HepG2 (cell line): Measurements from ENCODE around the gene ZFYVE21. TPM values are rescaled to one million over a fixed set of nuclear protein-coding genes. Genes with fewer than 3 reads are reported as not detected.

Source experiments
- DMAP1 ChIP-seq: IDR thresholded peaks from 2 replicates; pipeline ENCODE4 v1.6.1; 2016
- DNMT1 ChIP-seq: sonication (generic); formaldehyde crosslinking; IDR thresholded peaks from 2 replicates; pipeline ENCODE4 v1.5.1; 2020; ENCODE audit warnings: mild to moderate bottlenecking, missing genetic modification reagents
- E2F1 ChIP-seq: sonication (generic); formaldehyde crosslinking; IDR thresholded peaks from 2 replicates; pipeline ENCODE4 v1.5.0; 2020; ENCODE audit warnings: missing genetic modification reagents
- FOXP1 ChIP-seq, 2 experiments: fragments of 450-650 bp in 1 of 2; IDR thresholded peaks; 2 replicates each; pipeline ENCODE4 v1.6.1; 2017 to 2018; ENCODE audit warnings: antibody characterized with exemption in 1 of 2
- HIC2 ChIP-seq: sonication (generic); formaldehyde crosslinking; IDR thresholded peaks from 2 replicates; pipeline ENCODE4 v1.9.0; 2022; ENCODE audit warnings: low read depth, missing genetic modification reagents
- HOXD1 ChIP-seq: sonication (generic); formaldehyde crosslinking; IDR thresholded peaks from 2 replicates; pipeline ENCODE4 v1.5.0; 2020; ENCODE audit warnings: missing genetic modification reagents
- KLF16 ChIP-seq, 2 experiments: sonication (generic) in 1 of 2; formaldehyde crosslinking in 1 of 2; IDR thresholded peaks; 2 replicates each; pipeline versions ENCODE4 v1.6.1 to v1.8.0; 2016 to 2023; ENCODE audit warnings: missing genetic modification reagents in 2 of 2, missing compliant biosample characterization in 1 of 2
- MYPOP ChIP-seq: sonication (generic); formaldehyde crosslinking; IDR thresholded peaks from 2 replicates; pipeline ENCODE4 v1.8.1; 2023; ENCODE audit warnings: mild to moderate bottlenecking, moderate library complexity, missing genetic modification reagents
- NONO ChIP-seq, 2 experiments: fragments of 450-650 bp in 1 of 2; sonication (generic) in 1 of 2; formaldehyde crosslinking in 1 of 2; IDR thresholded peaks in 1 of 2; conservative IDR thresholded peaks in 1 of 2; 2 replicates each; pipeline versions ENCODE4 v1.6.1 to v1.8.0; 2017 to 2022; ENCODE audit warnings: mild to moderate bottlenecking in 1 of 2, missing genetic modification reagents in 1 of 2, moderate library complexity in 1 of 2
- NR1H2 ChIP-seq: sonication (generic); formaldehyde crosslinking; IDR thresholded peaks from 2 replicates; pipeline ENCODE4 v1.8.1; 2022; ENCODE audit warnings: low read depth, missing genetic modification reagents, borderline replicate concordance
- PBX2 ChIP-seq: IDR thresholded peaks from 2 replicates; pipeline ENCODE4 v1.6.1; 2016; ENCODE audit warnings: control low read depth
- RNF2 ChIP-seq: fragments of 450-650 bp; conservative IDR thresholded peaks from 2 replicates; pipeline ENCODE4 v1.6.1; 2016; ENCODE audit warnings: low read depth
- SMAD9 ChIP-seq: sonication (generic); formaldehyde crosslinking; IDR thresholded peaks from 2 replicates; pipeline ENCODE4 v1.5.1; 2020; ENCODE audit warnings: mild to moderate bottlenecking, missing genetic modification reagents
- ZBTB33 ChIP-seq: sonication (generic); formaldehyde crosslinking; IDR thresholded peaks from 2 replicates; pipeline ENCODE4 v1.4.0; 2020; ENCODE audit warnings: missing genetic modification reagents
- ZNF235 ChIP-seq: sonication (generic); formaldehyde crosslinking; IDR thresholded peaks from 2 replicates; pipeline ENCODE4 v1.8.1; 2023; ENCODE audit warnings: mild to moderate bottlenecking, missing genetic modification reagents, borderline replicate concordance
- ZNF24 ChIP-seq: fragments of 450-650 bp; IDR thresholded peaks from 2 replicates; pipeline ENCODE4 v1.6.1; 2017; ENCODE audit warnings: antibody characterized with exemption, mild to moderate bottlenecking
- ZNF331 ChIP-seq: sonication (generic); formaldehyde crosslinking; IDR thresholded peaks from 2 replicates; pipeline ENCODE4 v1.4.0; 2020; ENCODE audit warnings: missing genetic modification reagents
- ZNF430 ChIP-seq: sonication (generic); formaldehyde crosslinking; IDR thresholded peaks from 2 replicates; pipeline ENCODE4 v1.9.0; 2021; ENCODE audit warnings: mild to moderate bottlenecking, missing genetic modification reagents
- ZNF569 ChIP-seq: sonication (generic); formaldehyde crosslinking; IDR thresholded peaks from 2 replicates; pipeline ENCODE4 v1.5.0; 2020; ENCODE audit warnings: mild to moderate bottlenecking, missing genetic modification reagents, moderate library complexity, borderline replicate concordance
- ZNF572 ChIP-seq: sonication (generic); formaldehyde crosslinking; IDR thresholded peaks from 2 replicates; pipeline ENCODE4 v1.5.1; 2020; ENCODE audit warnings: mild to moderate bottlenecking, missing genetic modification reagents
- ZNF740 ChIP-seq: sonication (generic); formaldehyde crosslinking; IDR thresholded peaks from 2 replicates; pipeline ENCODE4 v1.4.0; 2020; ENCODE audit warnings: missing genetic modification reagents
- ZSCAN9 ChIP-seq: IDR thresholded peaks from 2 replicates; pipeline ENCODE4 v1.6.1; 2016; ENCODE audit warnings: borderline replicate concordance
- polyA plus RNA-seq, 8 experiments: library from polyadenylated mRNA; depleted of rRNA in 3 of 8; stranded (reverse) in 7 of 8; unstranded in 1 of 8; fragments of >200 nt; fragmentation: Illumina TruSeq in 4 of 8; extraction: Trizol in 4 of 8; gene quantifications; 2 replicates each; pipeline versions ENCODE4 v1.2.1 to v1.2.3, GENCODE V29; 2011 to 2016; ENCODE audit warnings: low read depth in 4 of 8, missing spikeins in 1 of 8, mixed read lengths in 1 of 8; ENCODE audit not compliant: insufficient read depth in 1 of 8
- total RNA-seq, 5 experiments: library from RNA; depleted of rRNA; stranded (reverse); fragments of >200 nt; fragmentation: Illumina TruSeq; extraction: Trizol; gene quantifications; 2 replicates each; pipeline ENCODE4 v1.2.3, GENCODE V29; 2016; ENCODE audit warnings: low read depth in 1 of 5

ZFYVE21 gene
- total and polyA plus RNA-seq, 2 of the 13 experiments (the other 11 are each of a cell fraction or from before 2014, with no cell fraction given), result 34.3 to 34.4 TPM

GRCh38 chr14:103715052-103716000, at the start of gene ZFYVE21, which contains the start of gene XRCC3 (continued):
- TF ChIP-seq ZBTB33 (no peak), NR1H2 (CRISPR knock-in tag) (no peak), FOXP1 (IDR thresholded peaks at IDR 0.05) (no peak), FOXP1 (CRISPR knock-in tag; IDR thresholded peaks at IDR 0.05) (no peak), ZSCAN9 (CRISPR knock-in tag) (no peak), HIC2 (CRISPR knock-in tag) (no peak), ZNF24 (no peak), ZNF740 (CRISPR knock-in tag) (no peak), ZNF430 (CRISPR knock-in tag) (peak; percentile 62; the same call in 1 of the 2 replicates), HOXD1 (CRISPR knock-in tag) (peak; percentile 39; the same call in 1 of the 2 replicates), ZNF569 (CRISPR knock-in tag) (no peak), SMAD9 (CRISPR knock-in tag) (no peak), ZNF572 (CRISPR knock-in tag) (no peak), RNF2 (peak; percentile 86), ZNF235 (no peak), DMAP1 (CRISPR knock-in tag) (no peak), DNMT1 (CRISPR knock-in tag) (no peak), E2F1 (CRISPR knock-in tag) (peak; percentile 84), PBX2 (CRISPR knock-in tag) (peak; percentile 87), KLF16 (CRISPR knock-in tag; IDR thresholded peaks at IDR 0.05) (no peak), MYPOP (CRISPR knock-in tag) (no peak), ZNF331 (CRISPR knock-in tag) (no peak), NONO (IDR thresholded peaks at IDR 0.05) (no peak), NONO (CRISPR knock-in tag; conservative IDR thresholded peaks at IDR 0.05) (0 out of 2 replicates have a peak, but pooled peaks have one; percentile 44)
